Activated CD4-positive, alpha-beta T cell treated with anti-CD3 and anti-CD28 coated beads, Interleukin-2, amount 10 ng/mL, durations not matched to agents 24 days and 14 days (primary cell): ENCODE results near the gene FLNB. TPM values are rescaled to one million over a fixed set of nuclear protein-coding genes. Genes with fewer than 3 reads are reported as not detected.

Experiments
- total RNA-seq: library from RNA; stranded (reverse); gene quantifications from 2 replicates; pipeline ENCODE4 v1.2.3, GENCODE V29; 2022

The FLNB gene
- total RNA-seq, 1 donor from 2014 or later, result 23.9 TPM

Other genes with a start within 250 kb of the FLNB start
- gene DNASE1L3, start 202.6 kb downstream of the FLNB start, total RNA-seq, result not detected in 2 replicates
- gene ABHD6, start 229.4 kb downstream of the FLNB start, total RNA-seq, result 9.8 and 10.8 TPM in 2 replicates